Mesenchymal stem cell (in vitro differentiated cells and primary cell): ENCODE data around the gene HRAS.
"Not testable (repeated sequence)": the region's sequence is repeated elsewhere in the genome, so short reads cannot be mapped to it uniquely, and the experiment has no call there.

ENCODE experiments used
- DNase-seq: peaks from one replicate; pipeline ENCODE4 v3.0.0-alpha.2; 2013
- H2AFZ ChIP-seq: one replicate; pipeline ENCODE4 v1.6.1; 2013; ENCODE audit warnings: low read depth, mild to moderate bottlenecking, control low read depth, inconsistent platforms, low read length, moderate library complexity
- H2AK5ac ChIP-seq: 2 replicates; pipeline ENCODE4 v1.6.1; 2013; ENCODE audit warnings: low read length, moderate library complexity, mild to moderate bottlenecking, inconsistent platforms; ENCODE audit not compliant: severe bottlenecking
- H2BK120ac ChIP-seq: one replicate; pipeline ENCODE4 v1.6.1; 2013; ENCODE audit warnings: low read depth, mild to moderate bottlenecking, inconsistent platforms, low read length, moderate library complexity
- H2BK12ac ChIP-seq, 2 experiments: one replicate each; pipeline ENCODE4 v1.6.1; 2013; ENCODE audit warnings: inconsistent platforms in 2 of 2, low read length in 2 of 2, mild to moderate bottlenecking in 2 of 2, moderate library complexity in 2 of 2, control low read depth in 1 of 2
- H2BK15ac ChIP-seq: one replicate; pipeline ENCODE4 v1.6.1; 2013; ENCODE audit warnings: mild to moderate bottlenecking, low read depth, inconsistent platforms; ENCODE audit not compliant: poor library complexity, severe bottlenecking
- H2BK5ac ChIP-seq: 2 replicates; pipeline ENCODE4 v1.6.1; 2013; ENCODE audit warnings: low read depth, mild to moderate bottlenecking, low read length, control low read depth, inconsistent platforms; ENCODE audit not compliant: poor library complexity, severe bottlenecking
- H3K14ac ChIP-seq, 2 experiments: one replicate each; pipeline ENCODE4 v1.6.1; 2013; ENCODE audit warnings: inconsistent platforms in 2 of 2, low read length in 2 of 2, control low read depth in 1 of 2, mild to moderate bottlenecking in 1 of 2, moderate library complexity in 1 of 2
- H3K18ac ChIP-seq, 2 experiments: one replicate each; pipeline ENCODE4 v1.6.1; 2013; ENCODE audit warnings: inconsistent platforms in 2 of 2, low read length in 2 of 2, control low read depth in 1 of 2, low read depth in 1 of 2, mild to moderate bottlenecking in 1 of 2
- H3K23ac ChIP-seq, 2 experiments: one replicate each; pipeline ENCODE4 v1.6.1; 2013; ENCODE audit warnings: inconsistent platforms in 2 of 2, low read length in 2 of 2, mild to moderate bottlenecking in 2 of 2, moderate library complexity in 2 of 2, control low read depth in 1 of 2
- H3K27ac ChIP-seq: 2 replicates; pipeline ENCODE4 v1.5.1; 2013; ENCODE audit warnings: mild to moderate bottlenecking, moderate library complexity, low read length, control low read depth, inconsistent platforms; ENCODE audit not compliant: poor library complexity, severe bottlenecking
- H3K27me3 ChIP-seq, 2 experiments: 2 replicates each; pipeline versions ENCODE4 v1.6.1 to v1.7.0; 2013; ENCODE audit warnings: low read length in 2 of 2, mild to moderate bottlenecking in 2 of 2, moderate library complexity in 2 of 2, control low read depth in 1 of 2, inconsistent platforms in 1 of 2; ENCODE audit not compliant: control insufficient read depth in 1 of 2, insufficient read depth in 1 of 2
- H3K36me3 ChIP-seq, 2 experiments: 2 replicates each; pipeline versions ENCODE4 v1.6.1 to v1.7.0; 2013; ENCODE audit warnings: low read length in 2 of 2, control low read depth in 1 of 2, inconsistent platforms in 1 of 2, low read depth in 1 of 2, mild to moderate bottlenecking in 1 of 2; ENCODE audit not compliant: insufficient read depth in 2 of 2, control insufficient read depth in 1 of 2
- H3K4ac ChIP-seq, 2 experiments: one replicate each; pipeline ENCODE4 v1.6.1; 2013; ENCODE audit warnings: inconsistent platforms in 2 of 2, low read length in 2 of 2, mild to moderate bottlenecking in 2 of 2, moderate library complexity in 2 of 2, control low read depth in 1 of 2, low read depth in 1 of 2
- H3K4me1 ChIP-seq: 2 replicates; pipeline ENCODE4 v1.6.1; 2013; ENCODE audit warnings: low read depth, low read length, control low read depth; ENCODE audit not compliant: control insufficient read depth, insufficient read depth
- H3K4me2 ChIP-seq: 2 replicates; pipeline ENCODE4 v1.6.1; 2013; ENCODE audit warnings: low read length, mild to moderate bottlenecking, inconsistent platforms; ENCODE audit not compliant: poor library complexity, severe bottlenecking
- H3K4me3 ChIP-seq, 2 experiments: 2 replicates each; pipeline versions ENCODE4 v1.5.1 to v1.7.0; 2013; ENCODE audit warnings: low read length in 2 of 2, mild to moderate bottlenecking in 2 of 2, control low read depth in 1 of 2, low read depth in 1 of 2; ENCODE audit not compliant: insufficient read depth in 1 of 2
- H3K79me1 ChIP-seq: replicated peaks from 2 replicates; pipeline ENCODE4 v1.6.1; 2013; ENCODE audit warnings: mild to moderate bottlenecking, control low read depth, low read length, inconsistent platforms; ENCODE audit not compliant: poor library complexity, severe bottlenecking
- H3K9ac ChIP-seq: 2 replicates; pipeline ENCODE4 v1.7.0; 2013; ENCODE audit warnings: mild to moderate bottlenecking, low read length, moderate library complexity
- H3K9me3 ChIP-seq: 2 replicates; pipeline ENCODE4 v1.7.0; 2013; ENCODE audit warnings: mild to moderate bottlenecking, low read length; ENCODE audit not compliant: control insufficient read depth
- H4K8ac ChIP-seq: one replicate; pipeline ENCODE4 v1.6.1; 2013; ENCODE audit warnings: inconsistent platforms, mild to moderate bottlenecking, low read length, moderate library complexity
- H4K91ac ChIP-seq: one replicate; pipeline ENCODE4 v1.6.1; 2013; ENCODE audit warnings: mild to moderate bottlenecking, low read length, inconsistent platforms
- WGBS: methylation state at CpG from one replicate; pipeline ENCODE4 v1.1.7; 2013; ENCODE audit warnings: mixed read lengths; 5-methylcytosine and 5-hydroxymethylcytosine counted together

HRAS gene

GRCh38 chr11:574632-575312 lies 39.4 kb upstream of the HRAS start:
- peaks cover 0 to 12% of the 10 kb centered on the region in 2 experiments for H3K36me3 ChIP-seq
- H3K27ac ChIP-seq = no peak overlapping the region
- H4K8ac ChIP-seq = no peak overlapping the region
- no peak overlapping the region for H2AK5ac ChIP-seq
- H3K4me1 ChIP-seq = peaks cover 42% of the 10 kb centered on the region
- H3K23ac ChIP-seq = peak overlapping the region in 1 of 2 experiments; percentile 2
- no peak overlapping the region for H2AFZ ChIP-seq
- H3K4me2 ChIP-seq = peak overlapping the region; percentile 85
- no peak overlapping the region for H3K4ac ChIP-seq
- no peak overlapping the region for H3K18ac ChIP-seq
- H3K27me3 ChIP-seq = peaks cover 4 to 7% of the 10 kb centered on the region in 2 experiments
- H2BK15ac ChIP-seq = no peak overlapping the region
- H3K4me3 ChIP-seq = peak overlapping the region; percentile 73 to 83
- no peak overlapping the region for H2BK120ac ChIP-seq
- 43% methylated on average over 25 of the region's 25 CpGs for WGBS
- H3K14ac ChIP-seq = no peak overlapping the region
- H3K9ac ChIP-seq = peak overlapping the region; percentile 60
- no peak overlapping the region for H2BK12ac ChIP-seq
- no peaks in the 10 kb centered on the region for H3K9me3 ChIP-seq
- no peak for DNase-seq
- H4K91ac ChIP-seq = no peak overlapping the region
- H3K79me1 ChIP-seq = peaks cover 3% of the 10 kb centered on the region
- no peak overlapping the region for H2BK5ac ChIP-seq

- not testable (repeated sequence) for H2BK15ac ChIP-seq, H2BK5ac ChIP-seq, H3K14ac ChIP-seq, H3K18ac ChIP-seq, H3K4me2 ChIP-seq, H3K79me1 ChIP-seq, H2BK12ac ChIP-seq, H3K9ac ChIP-seq, H3K36me3 ChIP-seq, H3K4me3 ChIP-seq, H4K91ac ChIP-seq, H2BK120ac ChIP-seq, DNase-seq, H3K4ac ChIP-seq, H2AK5ac ChIP-seq, H4K8ac ChIP-seq, H2AFZ ChIP-seq, H3K9me3 ChIP-seq, H3K27ac ChIP-seq
- 52% methylated on average over 13 of the region's 14 CpGs for WGBS
- peaks cover 42% of the 10 kb centered on the region for H3K4me1 ChIP-seq
- H3K27me3 ChIP-seq = peaks cover 4 to 12% of the 10 kb centered on the region in 2 experiments
- peak overlapping the region in 1 of 2 experiments; percentile 2 for H3K23ac ChIP-seq
Measured at GRCh38 chr11:574031-574570, 38.7 kb upstream of the HRAS start.

- peaks cover 5% of the 10 kb centered on the region for H3K79me1 ChIP-seq
- no peak overlapping the region for H3K14ac ChIP-seq
- WGBS = 94% methylated on average over 14 of the region's 16 CpGs
- peaks cover 36% of the 10 kb centered on the region for H3K4me1 ChIP-seq
- H3K4me3 ChIP-seq = no peak overlapping the region
- H2BK15ac ChIP-seq = no peak overlapping the region
- H3K36me3 ChIP-seq = peaks cover 0 to 4% of the 10 kb centered on the region in 2 experiments
- H3K9me3 ChIP-seq = no peaks in the 10 kb centered on the region
- H3K4me2 ChIP-seq = no peak overlapping the region
- H2BK120ac ChIP-seq = no peak overlapping the region
- no peak overlapping the region for H4K91ac ChIP-seq
- no peak overlapping the region for H2AK5ac ChIP-seq
- H3K9ac ChIP-seq = no peak overlapping the region
- no peak overlapping the region for H3K4ac ChIP-seq
- H4K8ac ChIP-seq = no peak overlapping the region
- no peak for DNase-seq
- H3K27me3 ChIP-seq = peaks cover 4 to 12% of the 10 kb centered on the region in 2 experiments
- no peak overlapping the region for H2BK5ac ChIP-seq
- H3K27ac ChIP-seq = no peak overlapping the region
- H3K23ac ChIP-seq = no peak overlapping the region
- no peak overlapping the region for H2AFZ ChIP-seq
- H3K18ac ChIP-seq = no peak overlapping the region
- H2BK12ac ChIP-seq = no peak overlapping the region
Measured at GRCh38 chr11:573146-573759, 37.9 kb upstream of the HRAS start.

- H3K27me3 ChIP-seq = peaks cover 4 to 12% of the 10 kb centered on the region in 2 experiments
- no peak overlapping the region for H3K4me2 ChIP-seq
- H2BK15ac ChIP-seq = no peak overlapping the region
- no peak overlapping the region for H3K23ac ChIP-seq
- no peak overlapping the region for H3K27ac ChIP-seq
- H4K91ac ChIP-seq = peak overlapping the region; percentile 43
- peaks cover 38% of the 10 kb centered on the region for H3K4me1 ChIP-seq
- no peaks in the 10 kb centered on the region for H3K9me3 ChIP-seq
- no peak for DNase-seq
- H2AK5ac ChIP-seq = no peak overlapping the region
- H3K4ac ChIP-seq = no peak overlapping the region
- peaks cover 13% of the 10 kb centered on the region for H3K79me1 ChIP-seq
- no peak overlapping the region for H2BK120ac ChIP-seq
- 80% methylated on average over 8 of the region's 8 CpGs for WGBS
- no peak overlapping the region for H3K18ac ChIP-seq
- H2AFZ ChIP-seq = no peak overlapping the region
- no peak overlapping the region for H3K9ac ChIP-seq
- H2BK5ac ChIP-seq = no peak overlapping the region
- H4K8ac ChIP-seq = no peak overlapping the region
- H3K36me3 ChIP-seq = peaks cover 0 to 9% of the 10 kb centered on the region in 2 experiments
- no peak overlapping the region for H2BK12ac ChIP-seq
- H3K4me3 ChIP-seq = no peak overlapping the region
- H3K14ac ChIP-seq = peak overlapping the region in 1 of 2 experiments; percentile 14
Measured at GRCh38 chr11:571802-572185, 36.4 kb upstream of the HRAS start.
